B cell (primary cell): ENCODE data around the gene CTNND1. TPM values are rescaled to one million over a fixed set of nuclear protein-coding genes. Genes with fewer than 3 reads are reported as not detected.

ENCODE experiments used
- ATAC-seq: fragments of 200-7000 bp; cut with Tn5 transposase; one replicate; pipeline ENCODE4 v1.10.0; 2021; ENCODE audit warnings: low read depth, mild to moderate bottlenecking, moderate number of reproducible peaks, moderate library complexity
- CTCF ChIA-PET: fragments of 350-600 bp; sonication (Branson Sonifier 250); formaldehyde crosslinking; loops from one replicate; lab custom pipeline; 2021; ENCODE audit warnings: antibody characterized with exemption, inconsistent platforms; lab: Charles Lee
- POLR2A ChIA-PET: fragments of 350-600 bp; sonication (Branson Sonifier 250); formaldehyde crosslinking; loops from one replicate; lab custom pipeline; 2021; ENCODE audit warnings: antibody characterized with exemption; lab: Charles Lee
- DNase-seq: peaks from one replicate; pipeline ENCODE4 v3.0.0; 2013
- H2AFZ ChIP-seq: 2 replicates; pipeline ENCODE4 v1.6.1; 2012; ENCODE audit warnings: mild to moderate bottlenecking, low read depth, low read length; ENCODE audit not compliant: insufficient read depth, poor library complexity, severe bottlenecking
- H3K27ac ChIP-seq, 2 donors: 1 replicate in 1 of 2; 2 replicates in 1 of 2; pipeline ENCODE4 v1.5.1; 2012 to 2013; ENCODE audit warnings: low read length in 2 of 2, mild to moderate bottlenecking in 2 of 2, moderate library complexity in 1 of 2
- H3K27me3 ChIP-seq, 4 experiments: fragments of 200-600 bp in 1 of 4; sonication (generic) in 1 of 4; replicated peaks in 1 of 4; 1 replicate in 2 of 4; 2 replicates in 2 of 4; pipeline versions ENCODE4 v1.6.1 to v1.7.0; 2013 to 2016; ENCODE audit warnings: low read length in 3 of 4, mild to moderate bottlenecking in 2 of 4, mixed read lengths in 1 of 4, moderate library complexity in 1 of 4; ENCODE audit not compliant: insufficient read depth in 4 of 4, control insufficient read depth in 3 of 4; ENCODE audit errors: control extremely low read depth in 1 of 4
- H3K36me3 ChIP-seq, 2 experiments: replicated peaks in 1 of 2; 1 replicate in 1 of 2; 2 replicates in 1 of 2; pipeline versions ENCODE4 v1.6.1 to v1.7.1; 2013; ENCODE audit warnings: low read length in 1 of 2; ENCODE audit not compliant: insufficient read depth in 2 of 2, control insufficient read depth in 1 of 2; ENCODE audit errors: control extremely low read depth in 1 of 2, extremely low read depth in 1 of 2
- H3K4me1 ChIP-seq, 2 donors: fragments of 200-600 bp in 1 of 2; sonication (generic) in 1 of 2; 1 replicate in 1 of 2; 2 replicates in 1 of 2; pipeline versions ENCODE4 v1.5.1 to v1.6.1; 2013 to 2017; ENCODE audit warnings: low read length in 2 of 2; ENCODE audit not compliant: control insufficient read depth in 2 of 2, insufficient read depth in 2 of 2
- H3K4me2 ChIP-seq: replicated peaks from 2 replicates; pipeline ENCODE3; 2012; ENCODE audit warnings: mild to moderate bottlenecking, low read depth, low read length; ENCODE audit not compliant: poor library complexity, severe bottlenecking
- H3K4me3 ChIP-seq, 5 experiments: fragments of 200-600 bp in 1 of 5; sonication (generic) in 1 of 5; 1 replicate in 3 of 5; 2 replicates in 2 of 5; pipeline versions ENCODE4 v1.5.1 to v1.7.0; 2011 to 2016; ENCODE audit warnings: low read length in 4 of 5, mild to moderate bottlenecking in 4 of 5, low read depth in 2 of 5, control low read depth in 1 of 5, moderate library complexity in 1 of 5; ENCODE audit not compliant: insufficient read depth in 1 of 5; ENCODE audit errors: control extremely low read depth in 1 of 5, extremely low read depth in 1 of 5
- H3K79me2 ChIP-seq: fragments of 200-600 bp; sonication (generic); one replicate; pipeline ENCODE4 v1.6.0; 2016; ENCODE audit warnings: low read length; ENCODE audit not compliant: control insufficient read depth, insufficient read depth
- H3K9ac ChIP-seq: fragments of 200-600 bp; sonication (generic); 2 replicates; pipeline ENCODE4 v1.6.1; 2017; ENCODE audit warnings: mild to moderate bottlenecking, low read length, moderate library complexity
- H3K9me3 ChIP-seq, 3 donors: one replicate each; pipeline versions ENCODE4 v1.6.1 to v1.7.1; 2013; ENCODE audit warnings: low read length in 2 of 3; ENCODE audit not compliant: control insufficient read depth in 2 of 3, insufficient read depth in 1 of 3; ENCODE audit errors: control extremely low read depth in 1 of 3
- H4K20me1 ChIP-seq: 2 replicates; pipeline ENCODE4 v1.6.0; 2012; ENCODE audit warnings: mild to moderate bottlenecking, low read length; ENCODE audit not compliant: insufficient read depth, control insufficient read depth, poor library complexity, severe bottlenecking
- H3K27ac Mint-ChIP-seq: one replicate; pipeline ENCODE4 v1.8.0; 2021; ENCODE audit warnings: mixed read lengths
- H3K27me3 Mint-ChIP-seq: one replicate; pipeline ENCODE4 v1.8.0; 2021; ENCODE audit warnings: mixed read lengths
- H3K4me1 Mint-ChIP-seq: one replicate; pipeline ENCODE4 v1.8.0; 2021; ENCODE audit warnings: mixed read lengths
- H3K4me3 Mint-ChIP-seq: one replicate; pipeline ENCODE4 v1.8.0; 2021; ENCODE audit warnings: mixed read lengths
- H3K9me3 Mint-ChIP-seq: one replicate; pipeline ENCODE4 v1.8.0; 2022; ENCODE audit warnings: mixed read lengths; ENCODE audit not compliant: insufficient read depth
- EZH2 ChIP-seq: IDR thresholded peaks from 2 replicates; pipeline ENCODE4 v1.6.1; 2012; ENCODE audit warnings: borderline replicate concordance, low read depth, mild to moderate bottlenecking, moderate library complexity, low read length; ENCODE audit not compliant: insufficient read depth, poor library complexity, severe bottlenecking
- WGBS: methylation state at CpG from one replicate; pipeline ENCODE4 v1.1.5; 2013; ENCODE audit warnings: missing lambda C conversion rate; ENCODE audit not compliant: insufficient coverage; 5-methylcytosine and 5-hydroxymethylcytosine counted together
- intact Hi-C: fragments of 100-400 bp; cut with micrococcal nuclease; formaldehyde crosslinking; loops from one replicate; pipeline ENCODE4 v1.10.0; 2022
- polyA plus RNA-seq: library from polyadenylated mRNA; depleted of rRNA; stranded (reverse); fragments of >200 nt; gene quantifications from 2 replicates; pipeline ENCODE4 v1.2.3, GENCODE V29; 2012
- total RNA-seq, 2 donors: library from RNA; stranded (reverse); fragments of 120-200 nt in 1 of 2; gene quantifications; 1 replicate in 1 of 2; 2 replicates in 1 of 2; pipeline versions ENCODE4 v1.2.3 to v1.2.4, GENCODE V29; 2013 to 2022
- TF ChIP-seq, protein P1 (sequence below): fragments of 200-600 bp; IDR thresholded peaks from one replicate; pipeline ENCODE4 v1.8.0; 2022; ENCODE audit warnings: antibody characterized with exemption, mild to moderate bottlenecking

The CTNND1 gene
- total and polyA plus RNA-seq, 2 donors (not counting 1 experiment from before 2014, with no cell fraction given), result 12.1 to 54.4 TPM

- ChIA-PET POLR2A (no interaction called here), CTCF (interaction anchor here (0.7 to 1.4 kb wide), 4 partner anchors 13 to 1447 kb away, joined by 3 to 8 read pairs (median 4); partner anchors contain the start of gene BTBD18)
- 100% methylated on average over 1 of the region's 3 CpGs for WGBS
Observed at GRCh38 chr11:57771365-57771764, 9.8 kb downstream of the CTNND1 start.

GRCh38 chr11:57772562-57772961 lies 11.0 kb downstream of the CTNND1 start:
- Histone ChIP-seq H2AFZ (no peak overlapping the region), H3K27ac (no peak overlapping the region), H3K4me2 (no peak overlapping the region), H3K4me1 (peaks cover 4 to 13% of the 10 kb centered on the region in 2 donors), H3K9me3 (no peaks in the 10 kb centered on the region), H3K9ac (no peak overlapping the region), H3K27me3 (no peaks in the 10 kb centered on the region), H4K20me1 (no peaks in the 10 kb centered on the region), H3K36me3 (no peaks in the 10 kb centered on the region), H3K79me2 (peaks cover 85% of the 10 kb centered on the region), H3K4me3 (no peak overlapping the region)
- Mint-ChIP-seq H3K9me3 (no peaks in the 10 kb centered on the region), H3K4me1 (peaks cover 24% of the 10 kb centered on the region), H3K27ac (no peak overlapping the region), H3K27me3 (no peaks in the 10 kb centered on the region), H3K4me3 (no peak overlapping the region)
- WGBS, result 92% methylated on average over 2 of the region's 4 CpGs
- TF ChIP-seq, protein P1, sequence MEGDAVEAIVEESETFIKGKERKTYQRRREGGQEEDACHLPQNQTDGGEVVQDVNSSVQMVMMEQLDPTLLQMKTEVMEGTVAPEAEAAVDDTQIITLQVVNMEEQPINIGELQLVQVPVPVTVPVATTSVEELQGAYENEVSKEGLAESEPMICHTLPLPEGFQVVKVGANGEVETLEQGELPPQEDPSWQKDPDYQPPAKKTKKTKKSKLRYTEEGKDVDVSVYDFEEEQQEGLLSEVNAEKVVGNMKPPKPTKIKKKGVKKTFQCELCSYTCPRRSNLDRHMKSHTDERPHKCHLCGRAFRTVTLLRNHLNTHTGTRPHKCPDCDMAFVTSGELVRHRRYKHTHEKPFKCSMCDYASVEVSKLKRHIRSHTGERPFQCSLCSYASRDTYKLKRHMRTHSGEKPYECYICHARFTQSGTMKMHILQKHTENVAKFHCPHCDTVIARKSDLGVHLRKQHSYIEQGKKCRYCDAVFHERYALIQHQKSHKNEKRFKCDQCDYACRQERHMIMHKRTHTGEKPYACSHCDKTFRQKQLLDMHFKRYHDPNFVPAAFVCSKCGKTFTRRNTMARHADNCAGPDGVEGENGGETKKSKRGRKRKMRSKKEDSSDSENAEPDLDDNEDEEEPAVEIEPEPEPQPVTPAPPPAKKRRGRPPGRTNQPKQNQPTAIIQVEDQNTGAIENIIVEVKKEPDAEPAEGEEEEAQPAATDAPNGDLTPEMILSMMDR, result no peak
- TF ChIP-seq EZH2, result no peak
- DNase-seq (no peak), ATAC-seq (no peak)
- CTCF ChIA-PET, result interaction anchor here (1.0 to 1.4 kb wide), 2 partner anchors 12 to 28 kb away, joined by 3 to 8 read pairs; no protein-coding TSS in a partner anchor
- POLR2A ChIA-PET, result no interaction called here
- intact Hi-C loops, result no loop called here

More at GRCh38 chr11:57771365-57771764, 9.8 kb downstream of the CTNND1 start:
- no peak for DNase-seq
- Mint-ChIP-seq H3K27ac (no peak overlapping the region), H3K4me1 (peaks cover 18% of the 10 kb centered on the region), H3K4me3 (no peak overlapping the region), H3K27me3 (no peaks in the 10 kb centered on the region), H3K9me3 (no peaks in the 10 kb centered on the region)
- H3K27ac ChIP-seq, result no peak overlapping the region
- no peak overlapping the region for H2AFZ ChIP-seq
- H3K9ac ChIP-seq, result no peak overlapping the region
- no peak overlapping the region for H3K4me3 ChIP-seq
- peaks cover 4 to 12% of the 10 kb centered on the region in 2 donors for H3K4me1 ChIP-seq
- peaks cover 85% of the 10 kb centered on the region for H3K79me2 ChIP-seq
- no peaks in the 10 kb centered on the region for H3K36me3 ChIP-seq
- no peaks in the 10 kb centered on the region for H3K27me3 ChIP-seq
- no peak for TF ChIP-seq EZH2
- TF ChIP-seq, protein P1, result no peak
- no peak overlapping the region for H3K4me2 ChIP-seq
- intact Hi-C loops, result no loop called here
- no peak for ATAC-seq
- H3K9me3 ChIP-seq, result no peaks in the 10 kb centered on the region
- H4K20me1 ChIP-seq, result no peaks in the 10 kb centered on the region
